Activated CD8-positive, alpha-beta memory T cell treated with anti-CD3 and anti-CD28 coated beads, Interleukin-2, amount 10 ng/mL, durations not matched to agents 7 days and 5 days (primary cell): ENCODE results near the gene ITGB3BP. TPM values are rescaled to one million over a fixed set of nuclear protein-coding genes. Genes with fewer than 3 reads are reported as not detected.
"Not testable (repeated sequence)": the region's sequence is repeated elsewhere in the genome, so short reads cannot be mapped to it uniquely, and the experiment has no call there.

ENCODE experiments used
- ATAC-seq: fragments of 150-1000 bp; cut with Tn5 transposase; one replicate; pipeline ENCODE4 v1.10.0; 2021; ENCODE audit warnings: moderate library complexity
- CTCF ChIA-PET: fragments of 350-600 bp; sonication (Branson Sonifier 250); formaldehyde crosslinking; loops from one replicate; lab custom pipeline; 2021; ENCODE audit warnings: antibody characterized with exemption; lab: Charles Lee
- DNase-seq: peaks from one replicate; pipeline ENCODE4 v3.0.0-alpha.2; 2020
- H3K27ac Mint-ChIP-seq: one replicate; pipeline ENCODE4 v1.8.0; 2021; ENCODE audit warnings: mild to moderate bottlenecking, mixed read lengths
- H3K27me3 Mint-ChIP-seq: one replicate; pipeline ENCODE4 v1.8.0; 2021; ENCODE audit warnings: mixed read lengths
- H3K36me3 Mint-ChIP-seq: one replicate; pipeline ENCODE4 v1.8.0; 2021; ENCODE audit warnings: mild to moderate bottlenecking, mixed read lengths
- H3K4me1 Mint-ChIP-seq: one replicate; pipeline ENCODE4 v1.8.0; 2021; ENCODE audit warnings: mixed read lengths
- H3K4me3 Mint-ChIP-seq: one replicate; pipeline ENCODE4 v1.8.0; 2021; ENCODE audit warnings: mild to moderate bottlenecking, moderate library complexity, mixed read lengths
- H3K9me3 Mint-ChIP-seq: one replicate; pipeline ENCODE4 v1.8.0; 2022; ENCODE audit warnings: low read depth, mixed read lengths
- total RNA-seq, 2 experiments: library from RNA; stranded (reverse); gene quantifications; one replicate each; pipeline ENCODE4 v1.2.3, GENCODE V29; 2021

ITGB3BP gene
- 10 to 100 TPM; 50.0 to 57.1 TPM for total RNA-seq

- Mint-ChIP-seq H3K36me3 (no peaks in the 10 kb centered on the region), H3K4me3 (peak within 1 kb of the TSS; percentile 95), H3K27ac (peak within 1 kb of the TSS; percentile 97), H3K27me3 (no peaks in the 10 kb centered on the region), H3K9me3 (no peaks in the 10 kb centered on the region), H3K4me1 (peaks cover 34% of the 10 kb centered on the region)
- CTCF ChIA-PET: interaction anchor here (1.1 kb wide), 1 partner anchor 15 kb away, joined by 6 read pairs; no protein-coding TSS in a partner anchor
- DNase-seq (peak; percentile 89), ATAC-seq (peak; percentile 91)
Observed at GRCh38 chr1:63522891-63523728, at the start of gene ITGB3BP, which contains the start of gene EFCAB7. TSS of gene ITGB3BP (minus strand) at chr1:63523225. CDS start at chr1:63523133, 92 bp downstream. TSS of gene EFCAB7 (plus strand) at chr1:63523525. CDS start at chr1:63525573, 2,048 bp downstream.

- CTCF ChIA-PET: interaction anchor here (1.1 kb wide), 1 partner anchor 80 kb away, joined by 3 read pairs; no protein-coding TSS in a partner anchor
- not testable (repeated sequence) for ATAC-seq
Observed at GRCh38 chr1:63572686-63573085, 49.7 kb upstream of the ITGB3BP start.

GRCh38 chr1:63569640-63570316 is 46.8 kb upstream of the ITGB3BP start:
- H3K27ac Mint-ChIP-seq: no peak overlapping the region
- no peaks in the 10 kb centered on the region for H3K4me1 Mint-ChIP-seq
- CTCF ChIA-PET: no interaction called here
- H3K9me3 Mint-ChIP-seq: no peaks in the 10 kb centered on the region
- no peak overlapping the region for H3K4me3 Mint-ChIP-seq
- no peak for DNase-seq
- H3K36me3 Mint-ChIP-seq: peaks cover under 1% of the 10 kb centered on the region
- no peaks in the 10 kb centered on the region for H3K27me3 Mint-ChIP-seq
- ATAC-seq: no peak

More at GRCh38 chr1:63572686-63573085, 49.7 kb upstream of the ITGB3BP start:
- not testable (repeated sequence) for H3K9me3 Mint-ChIP-seq, H3K4me1 Mint-ChIP-seq, H3K27ac Mint-ChIP-seq, H3K36me3 Mint-ChIP-seq, DNase-seq, H3K27me3 Mint-ChIP-seq, H3K4me3 Mint-ChIP-seq

GRCh38 chr1:63569068-63569467 is 46.0 kb upstream of the ITGB3BP start:
- DNase-seq: no peak
- no peaks in the 10 kb centered on the region for H3K27me3 Mint-ChIP-seq
- no peaks in the 10 kb centered on the region for H3K9me3 Mint-ChIP-seq
- H3K4me3 Mint-ChIP-seq: no peak overlapping the region
- H3K27ac Mint-ChIP-seq: no peak overlapping the region
- ATAC-seq: no peak
- CTCF ChIA-PET: no interaction called here
- H3K4me1 Mint-ChIP-seq: no peaks in the 10 kb centered on the region
- H3K36me3 Mint-ChIP-seq: peaks cover 5% of the 10 kb centered on the region

- no peak for ATAC-seq
- Mint-ChIP-seq H3K4me3 (no peak overlapping the region), H3K9me3 (no peaks in the 10 kb centered on the region), H3K4me1 (no peaks in the 10 kb centered on the region), H3K27ac (no peak overlapping the region), H3K27me3 (no peaks in the 10 kb centered on the region), H3K36me3 (peaks cover 9% of the 10 kb centered on the region)
- CTCF ChIA-PET: no interaction called here
- no peak for DNase-seq
Observed at GRCh38 chr1:63563745-63564144, 40.7 kb upstream of the ITGB3BP start.

- H3K27me3 Mint-ChIP-seq: no peaks in the 10 kb centered on the region
- ATAC-seq: no peak
- H3K4me1 Mint-ChIP-seq: peaks cover 4% of the 10 kb centered on the region
- no peak overlapping the region for H3K27ac Mint-ChIP-seq
- CTCF ChIA-PET: interaction anchor here (0.8 kb wide), 1 partner anchor 17 kb away, joined by 4 read pairs; no protein-coding TSS in a partner anchor
- no peak overlapping the region for H3K4me3 Mint-ChIP-seq
- no peaks in the 10 kb centered on the region for H3K9me3 Mint-ChIP-seq
- H3K36me3 Mint-ChIP-seq: peaks cover 6% of the 10 kb centered on the region
- DNase-seq: no peak
Observed at GRCh38 chr1:63559357-63559756, 36.3 kb upstream of the ITGB3BP start.

GRCh38 chr1:63557365-63557987 is 34.5 kb upstream of the ITGB3BP start:
- no peaks in the 10 kb centered on the region for H3K27me3 Mint-ChIP-seq
- DNase-seq: peak; percentile 42
- H3K27ac Mint-ChIP-seq: no peak overlapping the region
- CTCF ChIA-PET: no interaction called here
- H3K4me1 Mint-ChIP-seq: peaks cover 4% of the 10 kb centered on the region
- H3K4me3 Mint-ChIP-seq: no peak overlapping the region
- peaks cover 2% of the 10 kb centered on the region for H3K36me3 Mint-ChIP-seq
- no peaks in the 10 kb centered on the region for H3K9me3 Mint-ChIP-seq
- ATAC-seq: no peak

- Mint-ChIP-seq H3K27ac (no peak overlapping the region), H3K36me3 (peaks cover 2% of the 10 kb centered on the region), H3K27me3 (no peaks in the 10 kb centered on the region), H3K4me1 (peaks cover 4% of the 10 kb centered on the region), H3K9me3 (no peaks in the 10 kb centered on the region), H3K4me3 (no peak overlapping the region)
- DNase-seq: no peak
- CTCF ChIA-PET: interaction anchor here (2.2 kb wide), 1 partner anchor 17 kb away, joined by 13 read pairs; no protein-coding TSS in a partner anchor
- ATAC-seq: no peak
Observed at GRCh38 chr1:63555480-63555879, 32.5 kb upstream of the ITGB3BP start.

GRCh38 chr1:63548877-63549276 is 25.9 kb upstream of the ITGB3BP start:
- peaks cover 3% of the 10 kb centered on the region for H3K36me3 Mint-ChIP-seq
- CTCF ChIA-PET: interaction anchor here (0.7 to 0.8 kb wide), 2 partner anchors 11 kb away, joined by 3 read pairs; no protein-coding TSS in a partner anchor
- DNase-seq (no peak), ATAC-seq (no peak)
- no peak overlapping the region for H3K4me3 Mint-ChIP-seq
- H3K27me3 Mint-ChIP-seq: no peaks in the 10 kb centered on the region
- no peaks in the 10 kb centered on the region for H3K9me3 Mint-ChIP-seq
- no peaks in the 10 kb centered on the region for H3K4me1 Mint-ChIP-seq
- H3K27ac Mint-ChIP-seq: no peak overlapping the region

- no peaks in the 10 kb centered on the region for H3K27me3 Mint-ChIP-seq
- H3K36me3 Mint-ChIP-seq: peaks cover 3% of the 10 kb centered on the region
Observed at GRCh38 chr1:63548303-63548702, 25.3 kb upstream of the ITGB3BP start.

GRCh38 chr1:63547621-63548294 is 24.7 kb upstream of the ITGB3BP start:
- no peak overlapping the region for H3K27ac Mint-ChIP-seq
- no peak overlapping the region for H3K4me3 Mint-ChIP-seq
- ATAC-seq (no peak), DNase-seq (no peak)
- no peaks in the 10 kb centered on the region for H3K9me3 Mint-ChIP-seq
- peaks cover 3% of the 10 kb centered on the region for H3K36me3 Mint-ChIP-seq
- no peaks in the 10 kb centered on the region for H3K27me3 Mint-ChIP-seq
- no peaks in the 10 kb centered on the region for H3K4me1 Mint-ChIP-seq
- CTCF ChIA-PET: no interaction called here

More at GRCh38 chr1:63548303-63548702, 25.3 kb upstream of the ITGB3BP start:
- no peak for DNase-seq
- H3K4me1 Mint-ChIP-seq: no peaks in the 10 kb centered on the region
- CTCF ChIA-PET: interaction anchor here (0.8 kb wide), 1 partner anchor 10 kb away, joined by 3 read pairs; no protein-coding TSS in a partner anchor
- H3K27ac Mint-ChIP-seq: no peak overlapping the region
- H3K9me3 Mint-ChIP-seq: no peaks in the 10 kb centered on the region
- H3K4me3 Mint-ChIP-seq: no peak overlapping the region
- ATAC-seq: no peak

GRCh38 chr1:63545780-63546179 is 22.8 kb upstream of the ITGB3BP start:
- Mint-ChIP-seq H3K27ac (no peak overlapping the region), H3K36me3 (peaks cover 3% of the 10 kb centered on the region), H3K4me3 (no peak overlapping the region), H3K4me1 (no peaks in the 10 kb centered on the region), H3K27me3 (no peaks in the 10 kb centered on the region), H3K9me3 (no peaks in the 10 kb centered on the region)
- ATAC-seq: no peak
- no peak for DNase-seq
- CTCF ChIA-PET: no interaction called here
